Muscle layer of colon (tissue), 2 donors: ENCODE results near the gene BUB1B.

Experiments
- H3K27ac ChIP-seq: one replicate; pipeline ENCODE4 v1.7.0; 2013; ENCODE audit warnings: low read depth, mild to moderate bottlenecking, low read length, moderate library complexity
- H3K27me3 ChIP-seq, 2 donors: one replicate each; pipeline ENCODE4 v1.7.0; 2013; ENCODE audit warnings: low read length in 2 of 2, mild to moderate bottlenecking in 2 of 2; ENCODE audit not compliant: insufficient read depth in 2 of 2, control insufficient read depth in 1 of 2
- H3K36me3 ChIP-seq: one replicate; pipeline ENCODE4 v1.7.0; 2013; ENCODE audit warnings: mild to moderate bottlenecking, low read length; ENCODE audit not compliant: insufficient read depth
- H3K4me1 ChIP-seq: one replicate; pipeline ENCODE4 v1.7.0; 2013; ENCODE audit warnings: mild to moderate bottlenecking, low read length; ENCODE audit not compliant: insufficient read depth
- H3K4me3 ChIP-seq, 2 donors: one replicate each; pipeline ENCODE4 v1.7.0; 2013; ENCODE audit warnings: low read length in 2 of 2, low read depth in 1 of 2, mild to moderate bottlenecking in 1 of 2, moderate library complexity in 1 of 2
- H3K9ac ChIP-seq: one replicate; pipeline ENCODE4 v1.7.0; 2013; ENCODE audit warnings: low read length
- H3K9me3 ChIP-seq: one replicate; pipeline ENCODE4 v1.7.0; 2013; ENCODE audit warnings: mild to moderate bottlenecking, low read length
- donor health status: abdominal sarcoma.
- donor health status: Adenocarcinoma of cecum.

The BUB1B gene

GRCh38 chr15:40198355-40199085, 37.7 kb downstream of the BUB1B start:
- no peak overlapping the region for H3K27ac ChIP-seq
- H3K27me3 ChIP-seq: no peaks in the 10 kb centered on the region
- no peaks in the 10 kb centered on the region for H3K4me1 ChIP-seq
- no peaks in the 10 kb centered on the region for H3K9me3 ChIP-seq
- H3K36me3 ChIP-seq: no peaks in the 10 kb centered on the region
- no peak overlapping the region for H3K9ac ChIP-seq
- no peak overlapping the region for H3K4me3 ChIP-seq

GRCh38 chr15:40204100-40204499, 43.2 kb downstream of the BUB1B start:
- Histone ChIP-seq H3K27me3 (no peaks in the 10 kb centered on the region), H3K9ac (no peak overlapping the region), H3K27ac (no peak overlapping the region), H3K9me3 (no peaks in the 10 kb centered on the region), H3K36me3 (no peaks in the 10 kb centered on the region), H3K4me1 (no peaks in the 10 kb centered on the region), H3K4me3 (no peak overlapping the region)

DNA sequence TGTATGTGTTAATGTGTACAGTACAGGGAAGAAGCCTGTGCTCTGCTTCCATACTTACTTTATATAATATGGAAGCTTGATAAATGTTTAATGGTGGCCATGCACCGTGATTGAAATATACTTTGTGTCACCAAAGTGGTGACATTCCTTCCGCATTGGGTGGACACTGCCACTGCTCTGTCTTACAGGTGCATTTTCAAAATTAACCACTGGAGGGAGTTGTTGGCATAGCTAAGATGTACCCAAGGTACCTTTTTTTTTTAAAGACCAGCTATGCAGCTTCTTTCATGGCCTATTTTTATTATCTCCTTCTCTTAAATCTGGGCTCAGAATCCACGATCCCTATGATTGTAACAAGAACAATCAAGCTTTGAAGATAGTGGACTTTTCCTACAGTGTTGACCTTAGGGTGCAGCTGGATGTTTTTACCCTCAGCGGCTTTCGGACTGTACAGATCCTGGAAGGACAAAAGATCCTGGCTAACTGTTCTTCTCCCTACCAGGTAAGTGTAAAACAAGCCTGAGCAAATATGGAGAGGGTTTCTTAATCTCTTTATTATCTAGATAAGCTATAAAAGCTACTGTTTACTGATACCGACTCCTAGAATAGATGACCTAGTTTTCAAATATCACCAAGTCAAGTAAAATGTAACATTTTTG, 56.4 kb downstream of the BUB1B start:
- Histone ChIP-seq H3K9me3 (no peaks in the 10 kb centered on the region), H3K27ac (no peak overlapping the region), H3K36me3 (no peaks in the 10 kb centered on the region), H3K4me3 (no peak overlapping the region), H3K4me1 (no peaks in the 10 kb centered on the region), H3K9ac (no peak overlapping the region), H3K27me3 (no peaks in the 10 kb centered on the region)

DNA sequence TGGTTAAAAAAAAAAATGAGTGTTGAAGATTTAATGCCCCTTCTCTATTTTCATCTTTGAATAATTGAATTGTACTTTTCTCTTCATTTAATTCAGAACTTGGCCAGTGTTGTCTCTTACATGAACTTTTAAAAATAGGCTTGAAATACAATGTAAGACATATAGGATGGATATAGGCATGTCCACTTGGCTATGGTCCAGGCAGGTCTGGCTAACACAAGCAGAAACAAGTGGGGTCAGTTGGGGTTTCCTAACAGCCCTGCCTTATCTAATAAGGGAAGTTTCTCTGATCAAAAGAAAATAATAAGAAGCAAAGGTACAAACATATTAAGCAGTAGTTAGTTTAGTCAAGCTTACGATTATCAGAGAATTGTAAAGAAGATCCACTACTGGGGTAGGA, 58.9 kb downstream of the BUB1B start:
- Histone ChIP-seq H3K36me3 (no peaks in the 10 kb centered on the region), H3K9me3 (no peaks in the 10 kb centered on the region), H3K27me3 (no peaks in the 10 kb centered on the region), H3K4me1 (no peaks in the 10 kb centered on the region), H3K4me3 (no peak overlapping the region), H3K9ac (no peak overlapping the region), H3K27ac (no peak overlapping the region)

DNA sequence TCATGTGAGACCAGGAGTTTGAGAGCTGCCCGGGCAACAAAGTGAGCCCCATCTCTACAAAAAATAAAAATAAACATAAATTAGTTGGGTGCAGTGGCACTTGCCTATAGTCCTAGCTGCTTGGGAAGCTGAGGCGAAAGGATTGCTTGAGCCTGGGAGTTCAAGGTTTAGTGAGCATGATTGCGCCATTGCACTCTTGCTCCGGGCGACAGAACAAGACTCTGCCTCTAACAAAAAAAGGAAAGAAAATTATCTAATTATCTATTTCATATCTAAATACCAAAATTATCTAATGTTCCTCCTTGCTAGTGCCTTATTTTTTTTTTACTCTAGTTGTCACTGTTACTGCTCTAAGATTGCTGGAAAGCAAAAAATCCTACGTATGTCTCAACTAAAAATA, 61.3 kb downstream of the BUB1B start:
- H3K36me3 ChIP-seq: no peaks in the 10 kb centered on the region
- no peaks in the 10 kb centered on the region for H3K4me1 ChIP-seq
- H3K9me3 ChIP-seq: no peaks in the 10 kb centered on the region
- H3K9ac ChIP-seq: no peak overlapping the region
- no peaks in the 10 kb centered on the region for H3K27me3 ChIP-seq
- H3K27ac ChIP-seq: no peak overlapping the region
- H3K4me3 ChIP-seq: no peak overlapping the region

DNA sequence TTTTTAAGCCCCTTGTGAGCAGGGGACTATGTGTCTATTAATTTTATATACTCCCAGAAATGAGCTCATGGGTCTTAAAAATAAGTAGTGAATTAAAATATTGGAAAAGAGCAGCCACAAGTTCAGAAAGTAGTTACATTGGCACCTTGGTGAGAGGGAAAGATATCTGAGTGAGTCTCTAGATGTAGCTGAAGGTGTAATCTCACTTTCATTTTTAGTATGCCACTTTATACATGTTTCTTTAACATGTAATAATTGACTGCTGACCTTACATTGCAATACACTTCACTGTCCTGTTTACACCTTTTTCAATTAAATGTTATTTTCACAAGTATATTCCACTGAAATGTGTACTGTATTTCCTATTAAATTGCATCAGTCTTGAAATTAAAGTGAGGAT, 65.9 kb downstream of the BUB1B start:
- Histone ChIP-seq H3K27ac (no peak overlapping the region), H3K36me3 (no peaks in the 10 kb centered on the region), H3K9ac (no peak overlapping the region), H3K4me3 (no peak overlapping the region), H3K4me1 (no peaks in the 10 kb centered on the region), H3K27me3 (no peaks in the 10 kb centered on the region), H3K9me3 (no peaks in the 10 kb centered on the region)

- no peaks in the 10 kb centered on the region for H3K36me3 ChIP-seq
- H3K27ac ChIP-seq: no peak overlapping the region
- H3K4me1 ChIP-seq: no peaks in the 10 kb centered on the region
- no peak overlapping the region for H3K4me3 ChIP-seq
- H3K9ac ChIP-seq: no peak overlapping the region
- no peaks in the 10 kb centered on the region for H3K9me3 ChIP-seq
- H3K27me3 ChIP-seq: no peaks in the 10 kb centered on the region
Observed at GRCh38 chr15:40229316-40229715, 68.4 kb downstream of the BUB1B start.

GRCh38 chr15:40229956-40230355, 69.1 kb downstream of the BUB1B start:
- H3K36me3 ChIP-seq: no peaks in the 10 kb centered on the region
- H3K9me3 ChIP-seq: no peaks in the 10 kb centered on the region
- no peaks in the 10 kb centered on the region for H3K4me1 ChIP-seq
- no peaks in the 10 kb centered on the region for H3K27me3 ChIP-seq
- no peak overlapping the region for H3K27ac ChIP-seq
- no peak overlapping the region for H3K4me3 ChIP-seq
- no peak overlapping the region for H3K9ac ChIP-seq

DNA sequence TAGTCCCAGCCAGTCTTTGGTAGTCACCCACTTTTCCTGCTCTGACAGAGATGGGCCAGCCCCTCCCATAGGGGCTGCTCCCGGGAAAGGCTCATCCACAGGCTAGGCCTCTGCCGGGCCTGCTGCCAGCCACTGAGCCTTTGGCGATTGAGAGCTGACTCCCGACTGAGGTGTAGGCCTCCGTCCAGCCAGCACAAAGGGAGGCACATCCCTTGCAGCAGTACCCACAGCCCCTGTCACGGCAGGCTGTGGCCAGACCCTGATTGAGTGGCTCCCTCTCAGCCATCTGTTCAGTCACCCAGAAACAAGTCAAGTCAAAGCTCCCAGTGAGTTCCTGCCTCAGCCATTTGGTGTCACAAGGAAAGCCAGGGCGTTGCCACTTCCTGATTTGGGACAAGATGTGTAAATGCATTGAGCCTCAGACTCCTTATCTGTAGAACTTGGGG, 71.8 kb downstream of the BUB1B start:
- no peaks in the 10 kb centered on the region for H3K27me3 ChIP-seq
- H3K27ac ChIP-seq: no peak overlapping the region
- no peaks in the 10 kb centered on the region for H3K9me3 ChIP-seq
- H3K4me3 ChIP-seq: no peak overlapping the region
- no peaks in the 10 kb centered on the region for H3K36me3 ChIP-seq
- no peak overlapping the region for H3K9ac ChIP-seq
- no peaks in the 10 kb centered on the region for H3K4me1 ChIP-seq

GRCh38 chr15:40233727-40234577, 73.1 kb downstream of the BUB1B start:
- Histone ChIP-seq H3K27me3 (no peaks in the 10 kb centered on the region), H3K36me3 (no peaks in the 10 kb centered on the region), H3K27ac (no peak overlapping the region), H3K4me1 (no peaks in the 10 kb centered on the region), H3K9ac (no peak overlapping the region), H3K4me3 (no peak overlapping the region), H3K9me3 (no peaks in the 10 kb centered on the region)

GRCh38 chr15:40234783-40235182, 73.9 kb downstream of the BUB1B start:
- H3K4me1 ChIP-seq: no peaks in the 10 kb centered on the region
- no peak overlapping the region for H3K4me3 ChIP-seq
- H3K27me3 ChIP-seq: peaks cover 0 to 5% of the 10 kb centered on the region in 2 donors
- H3K27ac ChIP-seq: no peak overlapping the region
- no peaks in the 10 kb centered on the region for H3K9me3 ChIP-seq
- no peaks in the 10 kb centered on the region for H3K36me3 ChIP-seq
- H3K9ac ChIP-seq: no peak overlapping the region
